Omental fat pad (tissue), 4 donors: ENCODE results near the gene TOP3B. TPM values are rescaled to one million over a fixed set of nuclear protein-coding genes. Genes with fewer than 3 reads are reported as not detected.

Source experiments
- ATAC-seq: fragments of 150-250 bp; one replicate; pipeline ENCODE4 v1.9.1; 2016; ENCODE audit warnings: mild to moderate bottlenecking, moderate library complexity; ENCODE audit not compliant: low FRiP score
- DNase-seq: peaks from one replicate; pipeline ENCODE4 v3.0.0-alpha.2; 2019; ENCODE audit warnings: low spot score
- total RNA-seq, 4 donors: library from RNA; depleted of rRNA; stranded (reverse); fragments of >200 nt; gene quantifications; one replicate each; pipeline ENCODE4 v1.1.0, GENCODE V29; 2016
- TF ChIP-seq, protein P1 (sequence below), 3 donors: fragments of 450-650 bp; IDR thresholded peaks; one replicate each; pipeline ENCODE4 v1.5.1; 2016 to 2017; ENCODE audit warnings: antibody characterized with exemption in 3 of 3, mild to moderate bottlenecking in 3 of 3, moderate library complexity in 2 of 3

Gene TOP3B
- total RNA-seq, 4 donors from 2014 or later, result 17.5 to 45.4 (median 21.3) TPM

- TF ChIP-seq, protein P1, sequence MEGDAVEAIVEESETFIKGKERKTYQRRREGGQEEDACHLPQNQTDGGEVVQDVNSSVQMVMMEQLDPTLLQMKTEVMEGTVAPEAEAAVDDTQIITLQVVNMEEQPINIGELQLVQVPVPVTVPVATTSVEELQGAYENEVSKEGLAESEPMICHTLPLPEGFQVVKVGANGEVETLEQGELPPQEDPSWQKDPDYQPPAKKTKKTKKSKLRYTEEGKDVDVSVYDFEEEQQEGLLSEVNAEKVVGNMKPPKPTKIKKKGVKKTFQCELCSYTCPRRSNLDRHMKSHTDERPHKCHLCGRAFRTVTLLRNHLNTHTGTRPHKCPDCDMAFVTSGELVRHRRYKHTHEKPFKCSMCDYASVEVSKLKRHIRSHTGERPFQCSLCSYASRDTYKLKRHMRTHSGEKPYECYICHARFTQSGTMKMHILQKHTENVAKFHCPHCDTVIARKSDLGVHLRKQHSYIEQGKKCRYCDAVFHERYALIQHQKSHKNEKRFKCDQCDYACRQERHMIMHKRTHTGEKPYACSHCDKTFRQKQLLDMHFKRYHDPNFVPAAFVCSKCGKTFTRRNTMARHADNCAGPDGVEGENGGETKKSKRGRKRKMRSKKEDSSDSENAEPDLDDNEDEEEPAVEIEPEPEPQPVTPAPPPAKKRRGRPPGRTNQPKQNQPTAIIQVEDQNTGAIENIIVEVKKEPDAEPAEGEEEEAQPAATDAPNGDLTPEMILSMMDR (IDR thresholded peaks at IDR 0.05), result no peak
- DNase-seq (no peak), ATAC-seq (no peak)
These were observed 61.3 kb downstream of the TOP3B start for GRCh38 chr22:21921184-21921721.

GRCh38 chr22:21920341-21921183, 62.0 kb downstream of the TOP3B start:
- no peak for ATAC-seq
- TF ChIP-seq, protein P1 (IDR thresholded peaks at IDR 0.05), result no peak

DNA sequence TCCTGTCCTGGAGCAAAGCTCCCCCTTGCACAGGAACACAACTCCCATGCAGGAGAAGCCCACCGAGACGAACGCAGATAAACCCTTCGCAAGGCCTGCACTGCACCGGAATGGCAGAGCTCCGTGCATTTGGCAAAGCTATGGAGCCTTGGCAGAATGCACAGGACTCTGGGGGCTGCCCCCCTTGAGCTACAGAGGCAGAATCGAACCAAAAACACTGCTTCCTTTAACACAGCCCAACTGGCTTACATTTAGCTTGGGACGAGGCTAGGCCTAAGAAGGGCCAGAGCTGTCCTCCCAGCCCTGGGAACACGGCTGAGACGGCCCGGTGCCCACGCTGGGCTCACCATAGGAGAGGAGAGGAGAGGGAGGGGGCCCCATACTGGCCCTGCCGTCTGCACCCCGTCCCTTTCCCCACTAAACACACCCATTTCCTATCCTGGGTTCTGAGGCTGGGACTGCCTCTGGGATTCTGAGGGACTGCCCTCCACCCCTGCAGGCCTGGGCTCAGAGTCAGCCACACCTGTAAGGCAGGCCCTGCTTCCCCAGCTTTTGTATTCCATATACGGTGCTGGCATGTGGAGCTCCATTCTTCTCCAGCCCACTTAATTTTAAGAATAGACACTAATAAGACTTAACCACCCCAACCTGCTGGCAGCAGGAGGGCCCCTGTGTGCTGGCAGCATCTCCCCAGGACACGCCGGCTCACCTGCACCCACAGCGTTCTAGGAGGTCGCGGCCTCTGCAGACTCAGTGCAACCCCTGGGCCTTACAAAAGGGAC, 62.9 kb downstream of the TOP3B start:
- TF ChIP-seq, protein P1 (IDR thresholded peaks at IDR 0.05), result no peak
- ATAC-seq (no peak), DNase-seq (no peak)

More at GRCh38 chr22:21920341-21921183, 62.0 kb downstream of the TOP3B start:
- DNase-seq, result no peak

- DNase-seq (no peak), ATAC-seq (no peak)
- TF ChIP-seq, protein P1 (IDR thresholded peaks at IDR 0.05), result no peak
These were observed 64.0 kb downstream of the TOP3B start for GRCh38 chr22:21918466-21919185.

DNA sequence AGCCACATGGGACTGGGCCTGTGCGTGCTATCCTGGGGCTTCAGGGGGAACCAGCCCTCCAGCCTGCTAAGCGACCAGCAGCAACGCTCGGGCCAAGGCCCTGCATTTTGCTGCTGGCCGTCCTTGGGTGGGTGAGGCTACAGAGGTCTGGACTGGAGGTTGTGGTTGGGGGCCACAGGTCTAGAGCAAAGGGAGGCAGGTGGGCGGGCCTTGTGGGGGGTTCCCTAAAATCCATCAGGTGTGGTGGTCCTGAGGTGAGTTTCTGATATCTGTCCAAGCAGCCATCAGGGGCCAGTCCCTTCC, 64.7 kb downstream of the TOP3B start:
- DNase-seq, result no peak
- TF ChIP-seq, protein P1 (IDR thresholded peaks at IDR 0.05), result no peak
- ATAC-seq, result no peak

DNA sequence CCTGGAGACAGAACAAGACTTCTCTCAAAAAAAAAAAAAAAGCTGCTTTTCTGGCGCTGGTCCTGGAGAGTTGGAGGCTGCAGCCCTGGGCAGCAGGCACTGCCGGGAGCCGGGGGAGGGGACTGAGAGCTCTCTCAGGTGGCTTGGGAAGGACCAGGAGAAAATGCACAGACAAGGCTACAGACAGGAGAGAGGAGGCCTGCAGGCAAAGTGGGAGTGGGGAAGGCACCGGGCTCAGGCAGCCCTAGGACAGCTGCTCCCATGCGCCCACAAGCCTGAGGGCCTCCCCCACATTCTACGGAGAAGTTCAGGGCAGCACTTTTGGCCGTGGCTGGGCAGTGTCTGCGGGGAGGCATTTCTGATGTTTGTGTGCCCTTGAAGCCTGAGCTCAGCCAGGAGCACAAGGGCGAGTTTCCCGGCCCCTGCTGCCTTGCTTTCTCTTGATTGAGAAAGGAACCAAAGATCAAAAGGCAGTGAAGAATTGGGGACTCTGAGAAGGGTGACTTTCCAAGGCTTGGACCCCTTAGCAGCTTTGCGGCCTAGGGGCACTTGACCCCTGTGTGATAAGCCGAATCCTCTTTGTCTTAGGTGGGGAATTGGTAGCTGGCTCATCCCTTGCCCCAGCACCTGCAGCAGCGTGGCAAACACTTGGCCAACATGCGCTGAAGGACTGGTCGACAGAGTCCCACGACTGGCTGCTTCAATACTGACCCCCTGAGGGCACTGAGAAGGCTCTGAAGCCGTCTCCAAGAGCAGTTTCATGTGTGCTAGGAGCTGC, 65.2 kb downstream of the TOP3B start:
- TF ChIP-seq, protein P1 (IDR thresholded peaks at IDR 0.05), result no peak
- DNase-seq, result no peak
- peak; percentile 19 for ATAC-seq
